GM19035 (cell line): ENCODE data around the gene CHN1.

ENCODE experiments used
- ATAC-seq: cut with Tn5 transposase; IDR thresholded peaks from one replicate; pipeline ENCODE4 v1.9.1; 2021; ENCODE audit not compliant: unreplicated experiment

CHN1 gene

GRCh38 chr2:174791020-174791419 lies 214.2 kb downstream of the CHN1 start:
- no peak for ATAC-seq

GRCh38 chr2:174789001-174789400 lies 216.2 kb downstream of the CHN1 start:
- no peak for ATAC-seq

GRCh38 chr2:174788291-174788929 lies 216.8 kb downstream of the CHN1 start:
- no peak for ATAC-seq

- no peak for ATAC-seq
These were observed 217.5 kb downstream of the CHN1 start for GRCh38 chr2:174787487-174788205.

DNA sequence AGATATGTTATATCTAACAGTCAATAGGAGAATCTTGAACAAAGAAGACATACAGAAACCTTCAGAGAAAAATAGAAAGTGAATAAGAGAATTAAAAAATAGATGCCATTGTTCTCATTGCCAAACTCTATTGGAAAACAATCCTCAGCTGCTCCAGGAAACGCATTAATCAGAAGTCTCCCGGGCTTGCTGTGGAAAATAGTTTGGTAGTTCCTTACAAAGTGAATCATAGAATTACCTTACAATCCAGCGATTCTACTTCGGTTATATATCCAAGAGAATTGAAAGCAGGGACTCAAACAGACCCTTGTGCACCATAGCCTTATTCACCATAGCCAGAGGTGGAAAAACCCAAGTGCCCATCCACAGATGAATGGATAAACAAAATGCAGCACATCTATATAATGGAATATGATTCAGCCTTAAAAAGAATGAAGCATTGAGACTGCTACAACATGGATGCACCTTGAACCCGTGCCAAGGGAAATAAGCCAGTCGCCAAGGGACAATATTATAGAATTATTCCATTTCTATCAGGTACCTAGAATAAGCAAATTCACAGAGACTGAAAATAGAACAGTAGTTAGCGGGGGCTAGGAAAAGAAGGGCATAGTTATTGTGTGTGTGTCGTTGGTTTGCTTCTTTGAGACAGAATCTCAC lies 219.0 kb downstream of the CHN1 start:
- no peak for ATAC-seq

- no peak for ATAC-seq
These were observed 219.7 kb downstream of the CHN1 start for GRCh38 chr2:174785481-174785880.

GRCh38 chr2:174784909-174785308 lies 220.3 kb downstream of the CHN1 start:
- no peak for ATAC-seq

DNA sequence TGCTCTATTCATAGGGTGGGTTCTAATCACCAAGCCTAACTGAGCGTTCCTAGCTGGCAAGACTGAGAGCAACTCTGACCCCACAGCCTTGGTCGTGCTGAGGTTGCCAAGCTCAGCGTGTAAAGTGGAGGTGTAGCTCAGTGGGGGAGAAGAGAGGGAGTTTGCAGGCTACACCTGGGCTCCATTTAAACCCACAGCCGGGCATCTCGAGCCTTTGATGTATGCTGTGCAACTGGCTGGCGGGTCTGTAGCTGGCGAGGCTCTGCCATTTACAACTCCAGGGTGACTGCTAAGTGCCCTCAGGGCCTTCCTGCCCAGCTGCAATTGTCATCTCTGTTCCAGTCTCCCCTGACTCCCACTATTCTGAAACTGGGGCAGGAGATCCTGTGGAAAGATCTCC lies 220.9 kb downstream of the CHN1 start:
- ATAC-seq: no peak

- ATAC-seq: no peak
These were observed 223.2 kb downstream of the CHN1 start for GRCh38 chr2:174781996-174782395.

- ATAC-seq: no peak
These were observed 223.9 kb downstream of the CHN1 start for GRCh38 chr2:174781298-174781697.

- ATAC-seq: no peak
These were observed 224.3 kb downstream of the CHN1 start for GRCh38 chr2:174780856-174781255.

DNA sequence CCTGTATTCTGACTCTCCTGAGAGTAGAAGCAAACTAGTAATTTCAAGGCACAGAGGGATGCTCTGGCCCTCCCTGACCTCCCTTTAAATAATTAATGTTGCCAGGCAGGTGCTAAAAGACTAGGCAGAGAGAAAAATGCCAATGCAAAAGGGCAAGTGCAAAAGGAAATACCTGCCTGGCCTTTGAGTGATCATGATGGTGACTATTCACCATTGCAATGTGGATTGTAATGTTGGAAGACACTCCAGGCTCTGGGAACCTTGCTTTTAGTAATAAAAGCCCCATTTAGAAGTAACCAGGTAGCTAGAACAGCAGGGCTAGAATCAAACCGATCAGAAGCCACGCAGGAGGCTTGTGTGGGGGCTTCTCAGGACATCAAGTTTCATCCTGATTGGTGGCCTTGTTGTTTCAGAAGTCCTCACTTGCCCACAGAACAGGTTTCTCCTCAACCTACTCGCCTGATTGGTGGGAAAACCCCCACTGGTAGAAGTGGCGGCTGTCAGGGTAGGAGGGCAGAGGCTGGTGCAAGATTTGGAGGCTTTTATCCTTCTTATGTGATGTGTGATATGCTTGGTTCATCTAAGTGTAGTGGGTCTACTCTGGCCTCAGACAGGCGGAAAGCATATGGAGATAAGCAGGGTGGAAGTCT lies 224.9 kb downstream of the CHN1 start:
- ATAC-seq: no peak

GRCh38 chr2:174779361-174779928 lies 225.7 kb downstream of the CHN1 start:
- no peak for ATAC-seq

- peak; percentile 60 for ATAC-seq
These were observed 226.8 kb downstream of the CHN1 start for GRCh38 chr2:174778085-174778981.

DNA sequence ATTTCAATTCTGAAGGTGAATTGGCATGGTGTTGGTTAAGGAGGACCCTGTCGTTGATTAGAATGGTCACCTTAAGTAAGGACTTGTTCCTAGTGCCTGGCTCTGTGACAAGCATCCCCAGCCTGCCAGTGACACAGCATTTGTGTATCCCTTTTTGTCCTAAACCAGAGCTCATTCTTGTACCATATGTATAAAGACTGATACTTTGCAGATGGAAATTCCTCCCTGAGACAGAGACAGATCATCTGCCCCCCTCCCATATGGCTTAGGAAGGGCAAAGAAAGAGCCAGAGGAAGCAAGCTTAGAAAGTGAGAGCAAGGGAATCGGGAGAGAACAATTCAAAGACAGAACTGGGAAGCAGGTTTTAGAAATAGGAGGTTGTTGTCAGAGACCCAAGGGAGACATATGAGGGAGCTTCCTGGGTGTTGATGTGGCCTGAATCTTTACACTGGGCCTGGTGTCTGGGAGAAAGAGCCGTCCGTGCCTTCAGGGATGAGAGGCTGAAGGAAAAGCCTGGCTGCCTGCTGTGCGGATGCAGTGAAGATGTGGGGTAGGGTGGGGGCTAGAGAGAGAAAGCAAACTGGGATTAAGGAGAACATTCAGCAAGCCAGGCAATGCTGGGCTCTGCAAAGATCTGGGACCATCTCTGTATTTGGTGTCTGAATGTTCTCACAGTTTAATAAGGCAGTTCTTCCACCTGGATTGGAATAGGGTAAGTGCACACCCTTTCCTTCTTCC lies 227.7 kb downstream of the CHN1 start:
- ATAC-seq: no peak

- ATAC-seq: no peak
These were observed 228.5 kb downstream of the CHN1 start for GRCh38 chr2:174776675-174777074.

- no peak for ATAC-seq
These were observed 229.0 kb downstream of the CHN1 start for GRCh38 chr2:174776223-174776622.

GRCh38 chr2:174775571-174775980 lies 229.6 kb downstream of the CHN1 start:
- no peak for ATAC-seq

- no peak for ATAC-seq
These were observed 230.3 kb downstream of the CHN1 start for GRCh38 chr2:174774886-174775285.

DNA sequence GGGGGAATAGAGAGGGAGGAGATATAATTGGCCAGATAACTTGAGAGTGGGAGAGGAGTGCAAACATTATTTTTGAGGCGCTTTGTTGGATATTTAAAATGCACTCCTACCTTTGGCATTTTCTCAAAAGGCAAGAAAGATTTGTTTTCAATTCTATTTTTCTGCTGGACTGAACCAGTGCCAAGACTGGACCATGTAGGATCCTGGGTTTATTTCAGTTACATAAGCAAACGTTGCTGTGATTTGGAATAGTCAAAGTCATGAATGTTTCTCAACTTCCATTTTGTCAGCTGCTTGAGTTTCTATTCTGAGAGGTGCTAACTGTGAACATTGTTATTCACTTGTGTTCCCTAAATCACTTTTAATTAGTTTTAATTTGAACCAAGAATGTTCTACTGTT lies 232.0 kb downstream of the CHN1 start:
- no peak for ATAC-seq
